ENCODE measurements around the gene FOXI2. TPM values are rescaled to one million over a fixed set of nuclear protein-coding genes. Genes with fewer than 3 reads are reported as not detected.

FOXI2 gene
- not detected in 5 replicates for total RNA-seq (2022; extraction: Qiagen RNA extraction)

GRCh38 chr10:127736915-127737562 is at the start of gene FOXI2:
TSS of gene FOXI2 (plus strand) at chr10:127737185. CDS start at chr10:127737274, 89 bp downstream.

Other genes with a start within 250 kb of the FOXI2 start
- gene NPS, start 187.9 kb upstream of the FOXI2 start, total RNA-seq (2022; extraction: Qiagen RNA extraction) = not detected in 5 replicates
- 0.07 TPM in 1 of 5 replicates, not detected in the others for gene CLRN3, start 155.8 kb downstream of the FOXI2 start, total RNA-seq (2022; extraction: Qiagen RNA extraction)
- 3.4 to 6.2 TPM (median 5.4 TPM) in 5 replicates for gene PTPRE, start 169.9 kb downstream of the FOXI2 start, total RNA-seq (2022; extraction: Qiagen RNA extraction)